GM12878 (cell line): Measurements from ENCODE around the gene OTOG. TPM values are rescaled to one million over a fixed set of nuclear protein-coding genes. Genes with fewer than 3 reads are reported as not detected.

Experiments used
- ATAC-seq: fragments of 200-7000 bp; cut with Tn5 transposase; 3 replicates; pipeline ENCODE4 v1.9.1; 2020; ENCODE audit warnings: mild to moderate bottlenecking, moderate library complexity
- BruUV-seq: library from RNA; stranded (reverse); fragments of 400-500 nt; replicated peaks from 2 replicates; lab custom pipeline; 2021; lab: Mats Ljungman, UMichigan
- CTCF ChIA-PET: fragments of 300-600 bp; sonication (Branson Sonifier 250); formaldehyde crosslinking; extraction: SDS; loops from one replicate; lab custom pipeline; 2021; ENCODE audit warnings: inconsistent platforms; lab: Yijun Ruan, JAX
- POLR2A ChIA-PET: fragments of 350-600 bp; formaldehyde crosslinking; extraction: SDS; loops from one replicate; lab custom pipeline; 2021; ENCODE audit warnings: inconsistent platforms; lab: Charles Lee
- RAD21 ChIA-PET: fragments of 300-600 bp; sonication (Branson Sonifier 250); formaldehyde crosslinking; loops from one replicate; lab custom pipeline; 2023; ENCODE audit warnings: antibody characterized with exemption; ENCODE audit not compliant: unreplicated experiment; lab: Charles Lee
- SMC1A ChIA-PET: fragments of 300-600 bp; sonication (Branson Sonifier 250); formaldehyde crosslinking; loops from one replicate; lab custom pipeline; 2023; ENCODE audit not compliant: unreplicated experiment, uncharacterized antibody; lab: Charles Lee
- DNase-seq: peaks from one replicate; pipeline ENCODE4 v3.0.0-alpha.2; 2011; ENCODE audit warnings: low read depth, low spot score
- FAIRE-seq: peaks from 3 replicates; lab custom pipeline; 2011; peaks lifted over from hg19 to GRCh38; lab: Jason Lieb, UNC
- H2AFZ ChIP-seq: 2 replicates; pipeline ENCODE4 v1.6.0; 2011; ENCODE audit warnings: low read depth, low read length, control low read depth; ENCODE audit not compliant: control insufficient read depth
- H3K27ac ChIP-seq: 2 replicates; pipeline ENCODE4 v1.5.1; 2011; ENCODE audit warnings: control low read depth; ENCODE audit not compliant: control insufficient read depth, insufficient read depth
- H3K27me3 ChIP-seq, 2 experiments: replicated peaks in 1 of 2; 2 replicates each; pipeline versions ENCODE4 v1.6.0 to v1.6.1; 2011; ENCODE audit warnings: low read length in 1 of 2; ENCODE audit not compliant: control insufficient read depth in 2 of 2, insufficient read depth in 2 of 2
- H3K36me3 ChIP-seq, 2 experiments: 2 replicates each; pipeline ENCODE4 v1.5.1; 2011; ENCODE audit warnings: low read length in 1 of 2; ENCODE audit not compliant: control insufficient read depth in 2 of 2, insufficient read depth in 2 of 2
- H3K4me1 ChIP-seq: 2 replicates; pipeline ENCODE4 v1.6.1; 2011; ENCODE audit warnings: mild to moderate bottlenecking, low read length, moderate library complexity, mixed read lengths; ENCODE audit not compliant: control insufficient read depth, insufficient read depth
- H3K4me2 ChIP-seq: 2 replicates; pipeline ENCODE4 v1.6.0; 2011; ENCODE audit warnings: control low read depth; ENCODE audit not compliant: control insufficient read depth, insufficient read depth
- H3K4me3 ChIP-seq: fragments of 200-600 bp; sonication (generic); 2 replicates; pipeline ENCODE4 v1.5.1; 2016
- H3K79me2 ChIP-seq: 2 replicates; pipeline ENCODE4 v1.6.0; 2011; ENCODE audit warnings: low read length; ENCODE audit not compliant: control insufficient read depth, insufficient read depth
- H3K9ac ChIP-seq: 2 replicates; pipeline ENCODE4 v1.8.0; 2011; ENCODE audit warnings: low read length, control low read depth, mixed read lengths; ENCODE audit not compliant: control insufficient read depth, insufficient read depth
- H3K9me3 ChIP-seq: replicated peaks from 3 replicates; pipeline ENCODE4 v1.5.1; 2011; ENCODE audit warnings: mild to moderate bottlenecking, low read length; ENCODE audit not compliant: control insufficient read depth, insufficient read depth
- H4K20me1 ChIP-seq: 2 replicates; pipeline ENCODE4 v1.6.0; 2011; ENCODE audit not compliant: control insufficient read depth, insufficient read depth
- ATF7 ChIP-seq: fragments of 450-650 bp; IDR thresholded peaks from 2 replicates; pipeline ENCODE4 v1.6.1; 2016; ENCODE audit warnings: low read depth, mild to moderate bottlenecking
- BCL11A ChIP-seq: IDR thresholded peaks from 2 replicates; pipeline ENCODE4 v1.6.1; 2011; ENCODE audit warnings: low read depth, low read length
- CHD1 ChIP-seq: IDR thresholded peaks from 2 replicates; pipeline ENCODE4 v1.6.1; 2012; ENCODE audit warnings: low read depth, low read length, improper control_type of control experiment
- CHD2 ChIP-seq: IDR thresholded peaks from 2 replicates; pipeline ENCODE4 v1.6.1; 2011; ENCODE audit warnings: low read depth, low read length, improper control_type of control experiment, borderline replicate concordance
- GATAD2B ChIP-seq: fragments of 450-650 bp; conservative IDR thresholded peaks from 2 replicates; pipeline ENCODE4 v1.6.1; 2017; ENCODE audit warnings: low read depth, mild to moderate bottlenecking, moderate library complexity
- MYB ChIP-seq: fragments of 150-350 bp; IDR thresholded peaks from 2 replicates; pipeline ENCODE4 v1.6.1; 2014; ENCODE audit warnings: mild to moderate bottlenecking, low read depth, low read length, borderline replicate concordance
- NFYB ChIP-seq: IDR thresholded peaks from 2 replicates; pipeline ENCODE4 v1.6.1; 2011; ENCODE audit warnings: low read depth, mild to moderate bottlenecking, low read length, improper control_type of control experiment, moderate library complexity; ENCODE audit not compliant: insufficient read depth
- PML ChIP-seq: IDR thresholded peaks from 2 replicates; pipeline ENCODE4 v1.6.1; 2012; ENCODE audit warnings: low read length, inconsistent platforms
- POU2F2 ChIP-seq: IDR thresholded peaks from 3 replicates; pipeline ENCODE4 v1.6.1; 2011; ENCODE audit warnings: low read depth, mild to moderate bottlenecking, low read length, borderline replicate concordance
- RAD21 ChIP-seq: IDR thresholded peaks from 2 replicates; pipeline ENCODE4 v1.6.1; 2011; ENCODE audit warnings: mild to moderate bottlenecking, low read depth, low read length, moderate library complexity; ENCODE audit not compliant: insufficient read depth
- SMAD1 ChIP-seq: fragments of 450-650 bp; IDR thresholded peaks from 2 replicates; pipeline ENCODE4 v1.6.1; 2018; ENCODE audit warnings: mild to moderate bottlenecking, low read depth; ENCODE audit not compliant: partially characterized antibody
- TCF12 ChIP-seq: IDR thresholded peaks from 2 replicates; pipeline ENCODE4 v1.6.1; 2011; ENCODE audit warnings: low read depth, mild to moderate bottlenecking, low read length
- USF2 ChIP-seq: IDR thresholded peaks from 2 replicates; pipeline ENCODE4 v1.6.1; 2011; ENCODE audit warnings: low read depth, low read length, improper control_type of control experiment, borderline replicate concordance
- ZZZ3 ChIP-seq: IDR thresholded peaks from 2 replicates; pipeline ENCODE4 v1.6.1; 2011; ENCODE audit warnings: low read depth; ENCODE audit not compliant: control insufficient read depth, insufficient read length
- WGBS: methylation state at CpG from one replicate; pipeline ENCODE4 v1.1.6; 2016; ENCODE audit warnings: low lambda C conversion rate; ENCODE audit not compliant: insufficient replicate concordance, insufficient coverage; ENCODE audit errors: missing lambda C conversion rate; 5-methylcytosine and 5-hydroxymethylcytosine counted together
- in situ Hi-C: fragments of 300-500 bp; cut with MboI; formaldehyde crosslinking; loops from 9 replicates; pipeline ENCODE4 v1.14.3; 2018; ENCODE audit warnings: mixed read lengths
- intact Hi-C: fragments of 100-400 bp; cut with micrococcal nuclease; formaldehyde crosslinking; loops from one replicate; pipeline ENCODE4 v1.14.2; 2022; ENCODE audit not compliant: unreplicated experiment
- polyA plus RNA-seq, 11 experiments: library from polyadenylated mRNA; depleted of rRNA in 4 of 11; unstranded in 6 of 11; stranded (reverse) in 5 of 11; fragments of >200 nt; fragmentation: Nextera tagmentation in 4 of 11; fragmentation: Illumina TruSeq in 1 of 11; extraction: Ambion mirVana in 4 of 11; extraction: Trizol in 1 of 11; gene quantifications; 1 replicate in 1 of 11; 2 replicates in 10 of 11; pipeline versions ENCODE4 v1.2.1 to v1.2.3, GENCODE V29; 2011 to 2016; ENCODE audit warnings: inconsistent platforms in 2 of 11, missing spikeins in 2 of 11, low read depth in 1 of 11
- total RNA-seq, 4 experiments: library from RNA; depleted of rRNA in 3 of 4; stranded (reverse); fragments of >200 nt in 3 of 4; fragmentation: Illumina TruSeq in 1 of 4; extraction: Trizol in 1 of 4; gene quantifications; 2 replicates each; pipeline versions ENCODE4 v1.2.1 to v1.2.3, GENCODE V29; 2013 to 2021
- TF ChIP-seq, protein P1 (sequence below): fragments of 450-650 bp; conservative IDR thresholded peaks from 2 replicates; pipeline ENCODE4 v1.6.1; 2017; ENCODE audit warnings: mild to moderate bottlenecking, moderate library complexity
- TF ChIP-seq, protein P2 (sequence below): IDR thresholded peaks from 2 replicates; pipeline ENCODE4 v1.6.1; 2011; ENCODE audit warnings: mild to moderate bottlenecking, low read depth, low read length, moderate library complexity; ENCODE audit not compliant: insufficient replicate concordance
- TF ChIP-seq, protein P3 (sequence below): fragments of 450-650 bp; formaldehyde crosslinking; IDR thresholded peaks from 2 replicates; pipeline ENCODE4 v1.4.0; 2020; ENCODE audit warnings: mild to moderate bottlenecking, moderate library complexity

Gene OTOG
- total and polyA plus RNA-seq, 10 of the 15 experiments (the other 5 are each of a cell fraction or from before 2014, with no cell fraction given) = not detected

DNA sequence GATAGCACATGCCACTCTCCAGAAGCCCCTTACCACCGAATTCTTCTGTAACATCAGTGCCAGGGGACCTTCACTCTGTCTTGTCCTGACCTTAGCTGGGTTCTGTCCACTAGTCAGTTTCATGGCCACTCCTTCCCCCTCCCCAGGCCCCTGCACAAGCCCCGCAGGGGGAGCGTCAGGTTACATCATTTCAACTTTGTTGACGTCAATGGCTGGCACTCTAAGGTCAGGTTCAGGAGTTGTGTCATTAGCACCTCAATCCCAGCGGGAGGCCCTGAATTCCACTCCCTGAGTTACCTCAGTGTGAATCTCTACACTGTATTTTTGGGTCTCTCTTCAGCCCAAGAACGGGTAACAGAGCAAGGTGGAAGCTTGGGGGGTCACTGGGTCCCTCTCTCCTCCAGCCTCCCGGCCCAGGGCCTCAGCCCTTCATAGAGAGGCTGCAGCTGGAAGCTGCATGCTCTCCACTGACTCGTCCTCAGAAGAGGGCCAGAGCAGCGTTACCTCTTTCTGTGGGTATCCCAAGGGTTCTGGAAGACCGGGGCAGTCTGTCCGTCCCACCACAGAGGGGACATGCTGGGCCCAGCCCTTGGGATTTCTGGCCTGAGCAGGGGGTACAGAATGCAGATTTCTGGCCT is 13.2 kb upstream of the OTOG start:
- no peaks in the 10 kb centered on the region for H3K4me1 ChIP-seq
- CTCF ChIA-PET = interaction anchor here (1.1 kb wide), 1 partner anchor 150 kb away, joined by 3 read pairs; no protein-coding TSS in a partner anchor
- 18% methylated on average over 10 of the region's 11 CpGs for WGBS
- no peak overlapping the region for H3K4me3 ChIP-seq
- no peak overlapping the region for H3K4me2 ChIP-seq
- no peak overlapping the region for H3K9ac ChIP-seq
- H3K36me3 ChIP-seq = no peaks in the 10 kb centered on the region
- POLR2A ChIA-PET = no interaction called here
- DNase-seq = no peak
- ATAC-seq = no peak
- H3K79me2 ChIP-seq = no peaks in the 10 kb centered on the region
- no peak overlapping the region for H3K27ac ChIP-seq
- no peaks in the 10 kb centered on the region for H4K20me1 ChIP-seq
- peaks cover 0 to 4% of the 10 kb centered on the region in 2 experiments; a peak in 2 of 4 replicates for H3K27me3 ChIP-seq
- no peak for FAIRE-seq
- RAD21 ChIA-PET = no interaction called here
- H3K9me3 ChIP-seq = no peaks in the 10 kb centered on the region
- in situ Hi-C loops (no loop called here), intact Hi-C loops (no loop called here)
- BruUV-seq = no TSS peak
- SMC1A ChIA-PET = no interaction called here
- no peak overlapping the region for H2AFZ ChIP-seq
- TF ChIP-seq RAD21 (no peak), ATF7 (no peak), ZZZ3 (no peak), CHD1 (no peak), MYB (no peak), SMAD1 (no peak), PML (no peak), BCL11A (no peak), GATAD2B (no peak), TCF12 (no peak), NFYB (no peak), USF2 (no peak), CHD2 (no peak), POU2F2 (no peak)
- TF ChIP-seq, protein P1, sequence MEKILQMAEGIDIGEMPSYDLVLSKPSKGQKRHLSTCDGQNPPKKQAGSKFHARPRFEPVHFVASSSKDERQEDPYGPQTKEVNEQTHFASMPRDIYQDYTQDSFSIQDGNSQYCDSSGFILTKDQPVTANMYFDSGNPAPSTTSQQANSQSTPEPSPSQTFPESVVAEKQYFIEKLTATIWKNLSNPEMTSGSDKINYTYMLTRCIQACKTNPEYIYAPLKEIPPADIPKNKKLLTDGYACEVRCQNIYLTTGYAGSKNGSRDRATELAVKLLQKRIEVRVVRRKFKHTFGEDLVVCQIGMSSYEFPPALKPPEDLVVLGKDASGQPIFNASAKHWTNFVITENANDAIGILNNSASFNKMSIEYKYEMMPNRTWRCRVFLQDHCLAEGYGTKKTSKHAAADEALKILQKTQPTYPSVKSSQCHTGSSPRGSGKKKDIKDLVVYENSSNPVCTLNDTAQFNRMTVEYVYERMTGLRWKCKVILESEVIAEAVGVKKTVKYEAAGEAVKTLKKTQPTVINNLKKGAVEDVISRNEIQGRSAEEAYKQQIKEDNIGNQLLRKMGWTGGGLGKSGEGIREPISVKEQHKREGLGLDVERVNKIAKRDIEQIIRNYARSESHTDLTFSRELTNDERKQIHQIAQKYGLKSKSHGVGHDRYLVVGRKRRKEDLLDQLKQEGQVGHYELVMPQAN = no peak
- TF ChIP-seq, protein P2, sequence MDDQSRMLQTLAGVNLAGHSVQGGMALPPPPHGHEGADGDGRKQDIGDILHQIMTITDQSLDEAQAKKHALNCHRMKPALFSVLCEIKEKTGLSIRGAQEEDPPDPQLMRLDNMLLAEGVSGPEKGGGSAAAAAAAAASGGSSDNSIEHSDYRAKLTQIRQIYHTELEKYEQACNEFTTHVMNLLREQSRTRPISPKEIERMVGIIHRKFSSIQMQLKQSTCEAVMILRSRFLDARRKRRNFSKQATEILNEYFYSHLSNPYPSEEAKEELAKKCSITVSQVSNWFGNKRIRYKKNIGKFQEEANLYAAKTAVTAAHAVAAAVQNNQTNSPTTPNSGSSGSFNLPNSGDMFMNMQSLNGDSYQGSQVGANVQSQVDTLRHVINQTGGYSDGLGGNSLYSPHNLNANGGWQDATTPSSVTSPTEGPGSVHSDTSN = no peak
- TF ChIP-seq, protein P3, sequence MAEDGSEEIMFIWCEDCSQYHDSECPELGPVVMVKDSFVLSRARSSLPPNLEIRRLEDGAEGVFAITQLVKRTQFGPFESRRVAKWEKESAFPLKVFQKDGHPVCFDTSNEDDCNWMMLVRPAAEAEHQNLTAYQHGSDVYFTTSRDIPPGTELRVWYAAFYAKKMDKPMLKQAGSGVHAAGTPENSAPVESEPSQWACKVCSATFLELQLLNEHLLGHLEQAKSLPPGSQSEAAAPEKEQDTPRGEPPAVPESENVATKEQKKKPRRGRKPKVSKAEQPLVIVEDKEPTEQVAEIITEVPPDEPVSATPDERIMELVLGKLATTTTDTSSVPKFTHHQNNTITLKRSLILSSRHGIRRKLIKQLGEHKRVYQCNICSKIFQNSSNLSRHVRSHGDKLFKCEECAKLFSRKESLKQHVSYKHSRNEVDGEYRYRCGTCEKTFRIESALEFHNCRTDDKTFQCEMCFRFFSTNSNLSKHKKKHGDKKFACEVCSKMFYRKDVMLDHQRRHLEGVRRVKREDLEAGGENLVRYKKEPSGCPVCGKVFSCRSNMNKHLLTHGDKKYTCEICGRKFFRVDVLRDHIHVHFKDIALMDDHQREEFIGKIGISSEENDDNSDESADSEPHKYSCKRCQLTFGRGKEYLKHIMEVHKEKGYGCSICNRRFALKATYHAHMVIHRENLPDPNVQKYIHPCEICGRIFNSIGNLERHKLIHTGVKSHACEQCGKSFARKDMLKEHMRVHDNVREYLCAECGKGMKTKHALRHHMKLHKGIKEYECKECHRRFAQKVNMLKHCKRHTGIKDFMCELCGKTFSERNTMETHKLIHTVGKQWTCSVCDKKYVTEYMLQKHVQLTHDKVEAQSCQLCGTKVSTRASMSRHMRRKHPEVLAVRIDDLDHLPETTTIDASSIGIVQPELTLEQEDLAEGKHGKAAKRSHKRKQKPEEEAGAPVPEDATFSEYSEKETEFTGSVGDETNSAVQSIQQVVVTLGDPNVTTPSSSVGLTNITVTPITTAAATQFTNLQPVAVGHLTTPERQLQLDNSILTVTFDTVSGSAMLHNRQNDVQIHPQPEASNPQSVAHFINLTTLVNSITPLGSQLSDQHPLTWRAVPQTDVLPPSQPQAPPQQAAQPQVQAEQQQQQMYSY (CRISPR knock-in tag) = no peak
